Stimulated activated naive CD8-positive, alpha-beta T cell treated with anti-CD3 and anti-CD28 coated beads, Interleukin-15, Interleukin-2, amounts not matched to agents 100 U/mL and 50 U/mL, for 24 hours (primary cell): ENCODE results near the gene ZBTB39.
A peak's percentile ranks its signal among the peaks of the same experiment; 100 is the strongest.
"Not testable (repeated sequence)": the region's sequence is repeated elsewhere in the genome, so short reads cannot be mapped to it uniquely, and the experiment has no call there.

Source experiments
- ATAC-seq: fragments of 150-1000 bp; cut with Tn5 transposase; one replicate; pipeline ENCODE4 v1.10.0; 2021
- DNase-seq: peaks from one replicate; pipeline ENCODE4 v3.0.0; 2021

Gene ZBTB39, protein sequence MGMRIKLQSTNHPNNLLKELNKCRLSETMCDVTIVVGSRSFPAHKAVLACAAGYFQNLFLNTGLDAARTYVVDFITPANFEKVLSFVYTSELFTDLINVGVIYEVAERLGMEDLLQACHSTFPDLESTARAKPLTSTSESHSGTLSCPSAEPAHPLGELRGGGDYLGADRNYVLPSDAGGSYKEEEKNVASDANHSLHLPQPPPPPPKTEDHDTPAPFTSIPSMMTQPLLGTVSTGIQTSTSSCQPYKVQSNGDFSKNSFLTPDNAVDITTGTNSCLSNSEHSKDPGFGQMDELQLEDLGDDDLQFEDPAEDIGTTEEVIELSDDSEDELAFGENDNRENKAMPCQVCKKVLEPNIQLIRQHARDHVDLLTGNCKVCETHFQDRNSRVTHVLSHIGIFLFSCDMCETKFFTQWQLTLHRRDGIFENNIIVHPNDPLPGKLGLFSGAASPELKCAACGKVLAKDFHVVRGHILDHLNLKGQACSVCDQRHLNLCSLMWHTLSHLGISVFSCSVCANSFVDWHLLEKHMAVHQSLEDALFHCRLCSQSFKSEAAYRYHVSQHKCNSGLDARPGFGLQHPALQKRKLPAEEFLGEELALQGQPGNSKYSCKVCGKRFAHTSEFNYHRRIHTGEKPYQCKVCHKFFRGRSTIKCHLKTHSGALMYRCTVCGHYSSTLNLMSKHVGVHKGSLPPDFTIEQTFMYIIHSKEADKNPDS

GRCh38 chr12:57005980-57006808, at the start of gene ZBTB39:
ZBTB39 (minus strand) TSS chr12:57006546; CDS start chr12:57004917, 1,629 bp downstream.
- DNase-seq (peak; percentile 83), ATAC-seq (peak; percentile 73)

DNA sequence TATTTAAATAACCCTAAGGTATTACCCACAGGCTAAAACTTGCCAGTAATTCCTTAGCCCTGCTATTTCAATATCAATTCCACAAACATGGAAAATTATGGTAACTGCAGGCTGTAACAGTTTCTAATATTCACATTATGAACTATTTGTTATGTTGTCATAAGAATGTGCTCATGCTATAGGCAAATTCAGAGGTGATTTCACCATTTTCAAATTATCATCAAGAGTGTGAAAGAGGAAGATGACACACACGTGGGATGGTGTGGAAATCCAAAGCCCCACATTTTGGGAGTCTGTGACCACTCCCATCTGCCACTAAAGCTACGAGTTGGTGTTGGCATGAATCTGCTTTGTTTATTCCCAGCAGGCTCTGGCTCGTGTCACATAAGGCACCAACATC, 49.5 kb upstream of the ZBTB39 start:
- no peak for ATAC-seq
- DNase-seq = no peak

DNA sequence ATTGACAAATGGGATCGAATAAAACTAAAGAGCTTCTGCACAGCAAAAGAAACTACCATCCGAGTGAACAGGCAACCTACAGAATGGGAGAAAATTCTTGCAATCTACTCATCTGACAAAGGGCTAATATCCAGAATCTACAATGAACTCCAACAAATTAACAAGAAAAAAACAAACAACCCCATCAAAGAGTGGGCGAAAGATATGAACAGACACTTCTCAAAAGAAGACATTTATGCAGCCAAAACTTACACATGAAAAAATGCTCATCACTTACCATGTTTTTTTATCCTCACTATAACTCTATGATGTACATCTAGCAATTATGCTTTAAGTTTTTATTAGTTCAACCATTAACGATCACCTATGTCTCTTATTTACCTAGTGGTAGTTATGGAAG, 47.6 kb upstream of the ZBTB39 start:
- ATAC-seq, DNase-seq: not testable (repeated sequence)

- not testable (repeated sequence) for DNase-seq, ATAC-seq
These were observed 46.8 kb upstream of the ZBTB39 start for GRCh38 chr12:57053146-57053545.

DNA sequence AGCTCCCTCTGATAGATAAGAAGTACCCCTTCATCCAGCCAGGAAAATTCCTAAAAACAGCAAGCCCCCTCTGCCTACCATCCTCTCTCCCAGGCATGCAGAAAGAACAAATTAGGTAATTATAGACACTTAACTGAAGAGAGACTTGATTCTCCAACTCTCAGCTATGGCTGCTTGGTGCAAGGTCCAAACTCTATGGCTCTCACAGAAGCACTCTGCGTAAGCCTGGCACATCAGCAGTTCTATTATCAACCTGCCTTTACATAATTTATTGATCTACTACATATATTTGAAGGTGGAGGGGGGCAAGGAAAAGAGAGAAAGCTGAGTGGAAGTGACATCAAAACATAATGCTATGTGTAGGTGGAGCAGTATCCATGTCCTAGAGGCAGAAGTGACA, 44.7 kb upstream of the ZBTB39 start:
- DNase-seq (no peak), ATAC-seq (no peak)

DNA sequence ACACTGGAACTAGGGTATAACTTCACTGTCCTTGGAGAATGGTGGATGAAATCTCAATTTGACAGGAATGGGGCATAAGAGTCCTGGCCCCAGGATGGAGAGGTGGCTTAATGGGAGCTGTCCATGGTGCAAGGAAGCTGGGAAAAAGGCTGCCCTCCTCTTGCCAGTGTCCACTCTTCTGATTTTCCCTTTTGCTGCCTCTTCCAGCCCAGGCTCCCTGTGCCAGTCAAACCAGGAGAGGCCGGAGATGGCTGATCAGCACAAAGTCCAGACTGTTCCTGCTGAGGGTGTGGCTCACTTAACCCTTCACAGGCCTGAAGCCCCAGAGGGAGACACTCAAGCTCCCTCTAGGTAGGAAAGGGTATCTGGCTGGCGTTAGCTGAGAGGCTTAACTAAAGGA, 43.5 kb upstream of the ZBTB39 start, which contains the start of gene MYO1A:
TSS of gene MYO1A (minus strand) at position 240 of the 400 bp plus-strand sequence. CDS start 1,806 bp downstream, outside the sequence.
- DNase-seq = no peak
- no peak for ATAC-seq

- DNase-seq (no peak), ATAC-seq (no peak)
These were observed 42.7 kb upstream of the ZBTB39 start for GRCh38 chr12:57049119-57049446.

DNA sequence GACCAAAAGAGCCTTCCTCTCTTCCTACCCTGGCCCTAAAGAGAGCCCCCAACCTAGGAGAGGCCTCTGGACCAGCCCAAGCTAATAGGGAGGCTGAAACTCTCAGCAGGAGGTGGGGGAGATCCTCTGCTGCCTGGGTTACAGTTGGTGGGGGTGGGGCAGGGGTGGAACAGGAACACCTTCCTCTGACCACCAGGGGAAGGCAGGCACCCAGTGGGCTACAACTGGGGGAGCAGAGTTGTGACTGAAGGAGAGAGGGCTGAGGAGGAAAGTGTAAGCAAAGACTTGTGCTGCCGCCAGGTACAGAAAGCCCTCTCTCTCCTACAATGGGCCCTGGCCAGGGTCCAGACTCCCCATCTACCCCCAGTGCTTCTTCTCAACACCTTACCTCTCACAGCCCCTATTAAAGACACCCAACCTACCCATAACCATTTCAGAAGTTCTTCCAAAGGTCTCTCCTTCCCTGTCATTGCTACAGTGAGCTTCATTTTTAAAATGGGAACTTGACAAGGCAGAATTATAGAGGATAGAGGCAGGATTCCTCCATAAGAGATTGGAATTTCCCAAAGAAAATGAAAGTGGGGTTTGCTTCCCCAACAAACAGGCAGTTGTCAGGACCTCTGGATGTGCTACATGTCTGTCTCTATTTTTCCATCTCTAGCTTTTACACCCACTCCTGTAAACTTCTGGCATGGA, 42.2 kb upstream of the ZBTB39 start:
- DNase-seq (no peak), ATAC-seq (no peak)

DNA sequence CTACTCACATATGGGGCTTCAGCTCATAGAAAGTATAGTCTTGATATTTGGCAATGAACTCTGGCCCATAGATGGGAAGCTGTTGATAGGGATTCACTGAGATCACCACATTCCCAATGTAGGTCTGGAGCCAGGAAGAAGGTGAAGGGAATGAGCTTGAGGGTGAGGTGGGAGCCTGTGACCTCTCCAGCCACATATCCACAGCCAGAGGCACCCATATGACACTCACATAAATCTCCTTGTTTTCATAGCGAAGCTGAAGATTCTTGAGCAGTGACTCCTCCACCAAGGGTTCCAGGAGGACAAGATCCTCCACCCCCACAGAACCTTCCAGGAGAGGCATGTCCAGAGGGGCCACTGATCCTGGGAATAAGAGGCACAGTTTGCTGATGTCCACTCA, 41.6 kb upstream of the ZBTB39 start:
- DNase-seq (no peak), ATAC-seq (no peak)

GRCh38 chr12:57046947-57047890, 40.9 kb upstream of the ZBTB39 start:
- ATAC-seq (peak; percentile 86), DNase-seq (peak; percentile 74)

DNA sequence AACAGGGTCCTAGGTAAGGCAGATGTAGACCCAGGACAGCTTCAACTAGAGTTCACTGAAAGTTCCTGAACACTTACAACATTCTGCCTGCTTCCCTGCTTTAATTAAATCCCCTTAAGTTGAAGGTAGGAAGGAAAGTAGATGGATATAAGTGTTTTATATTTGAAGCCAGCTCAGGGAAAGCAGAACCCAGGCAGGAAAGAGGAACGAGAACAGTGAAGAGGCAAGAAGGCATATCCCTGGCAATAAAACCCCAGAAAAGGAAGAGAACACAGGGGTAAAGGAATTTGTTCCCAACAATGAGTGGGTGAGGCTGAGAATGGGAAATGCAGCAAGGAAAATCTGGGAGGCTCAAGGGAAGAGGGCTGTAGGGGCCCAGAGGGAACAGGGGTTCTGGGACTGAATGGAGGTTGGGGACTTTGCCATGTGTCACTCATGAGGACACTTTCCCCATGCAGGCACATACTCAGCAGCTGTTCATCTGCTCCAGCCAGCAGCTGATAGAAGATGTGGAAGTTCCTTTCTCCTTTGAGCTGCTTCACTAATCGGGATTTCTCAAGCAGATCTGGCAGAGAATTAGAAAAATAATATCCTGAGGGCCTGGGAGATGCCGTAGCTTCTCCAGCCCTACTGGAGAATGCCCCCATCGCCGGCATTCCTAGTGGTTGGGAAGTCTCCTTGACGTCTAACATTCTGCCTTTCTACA, 39.9 kb upstream of the ZBTB39 start:
- ATAC-seq (no peak), DNase-seq (no peak)

DNA sequence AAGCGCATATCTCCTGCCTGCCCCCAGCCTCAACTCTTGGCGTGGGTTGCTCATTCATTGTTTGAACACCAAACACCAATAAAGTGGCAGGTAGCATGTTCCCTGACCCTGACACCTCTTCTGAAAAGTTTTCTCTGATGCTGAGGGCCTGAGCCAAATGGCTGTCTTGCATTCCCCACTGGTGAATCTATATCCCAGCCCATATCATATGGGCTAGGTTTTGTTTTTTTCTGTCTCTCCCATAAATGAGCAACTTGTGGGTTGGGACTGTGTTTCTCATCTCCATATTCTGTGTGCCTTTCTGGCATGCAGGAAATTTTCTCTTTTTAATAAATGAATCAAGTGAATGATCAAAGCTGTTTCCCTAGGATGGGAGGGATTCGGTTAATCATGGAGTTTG, 38.5 kb upstream of the ZBTB39 start:
- DNase-seq = no peak
- ATAC-seq = no peak

GRCh38 chr12:57044468-57044867, 38.1 kb upstream of the ZBTB39 start:
- no peak for ATAC-seq
- no peak for DNase-seq

DNA sequence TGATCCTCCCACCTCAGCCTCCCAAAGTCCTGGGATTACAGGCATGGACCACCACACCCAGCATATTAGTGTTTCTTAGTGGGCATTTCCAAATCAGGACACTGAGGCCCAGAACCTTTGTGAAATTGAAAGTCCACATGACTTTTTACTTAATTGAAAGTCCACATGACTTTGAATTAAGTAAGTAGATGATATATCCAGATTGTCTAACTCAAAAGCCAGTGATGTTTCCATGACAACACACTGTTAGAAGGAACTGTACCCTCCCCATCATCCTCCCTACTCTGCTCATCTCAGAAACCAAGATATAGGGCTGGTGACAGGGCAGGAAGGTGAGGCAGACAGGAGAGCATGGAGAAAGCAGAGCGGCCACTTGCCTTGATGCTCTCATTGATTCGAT, 36.3 kb upstream of the ZBTB39 start:
- ATAC-seq (no peak), DNase-seq (no peak)

GRCh38 chr12:57040750-57041149, 34.4 kb upstream of the ZBTB39 start:
- no peak for DNase-seq
- no peak for ATAC-seq

- DNase-seq = no peak
- no peak for ATAC-seq
These were observed 33.9 kb upstream of the ZBTB39 start for GRCh38 chr12:57040211-57040610.

GRCh38 chr12:57039016-57039798, 32.9 kb upstream of the ZBTB39 start:
- DNase-seq = no peak
- ATAC-seq = no peak

GRCh38 chr12:57037264-57037663, 30.9 kb upstream of the ZBTB39 start:
- DNase-seq (no peak), ATAC-seq (no peak)

DNA sequence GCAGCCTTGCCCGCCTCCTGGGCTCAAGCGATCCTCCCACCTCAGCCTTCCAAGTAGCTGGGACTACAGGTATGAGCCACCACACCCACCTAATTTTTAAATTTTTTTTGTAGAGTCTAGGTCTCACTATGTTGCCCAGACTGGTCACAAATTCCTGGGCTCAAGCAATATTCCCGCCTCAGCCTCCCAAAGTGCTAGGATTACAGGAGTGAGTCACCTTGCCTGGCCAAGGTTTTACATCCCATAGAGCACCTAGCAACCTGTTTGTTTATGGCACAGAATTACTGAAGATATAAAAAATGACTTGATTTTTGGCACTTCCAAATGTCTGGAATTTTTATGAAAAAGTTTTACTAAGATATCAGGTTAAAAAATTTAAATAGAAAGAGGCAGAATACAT, 27.1 kb upstream of the ZBTB39 start:
- ATAC-seq = no peak
- no peak for DNase-seq
